H1 (cell line): ENCODE data around the gene GPC4. TPM values are rescaled to one million over a fixed set of nuclear protein-coding genes. Genes with fewer than 3 reads are reported as not detected.
A peak's percentile ranks its signal among the peaks of the same experiment; 100 is the strongest.

ENCODE experiments used
- CTCF ChIA-PET: fragments of 300-600 bp; sonication (Branson Sonifier 250); formaldehyde crosslinking; loops from one replicate; lab custom pipeline; 2021; ENCODE audit not compliant: partially characterized antibody; lab: Charles Lee
- POLR2A ChIA-PET: fragments of 300-600 bp; sonication (Branson Sonifier 250); formaldehyde crosslinking; loops from one replicate; lab custom pipeline; 2021; ENCODE audit warnings: inconsistent platforms; ENCODE audit not compliant: partially characterized antibody; lab: Charles Lee
- DNase-seq, 2 experiments: peaks; one replicate each; pipeline versions ENCODE4 v3.0.0 to v3.0.0-alpha.2; 2010 to 2022; ENCODE audit warnings: low spot score in 2 of 2, low read depth in 1 of 2, mixed read lengths in 1 of 2
- FAIRE-seq: peaks from 2 replicates; lab custom pipeline; 2011; peaks lifted over from hg19 to GRCh38; lab: Jason Lieb, UNC
- H2AFZ ChIP-seq: 2 replicates; pipeline ENCODE4 v1.8.1; 2012; ENCODE audit warnings: low read length, inconsistent platforms
- H2AK5ac ChIP-seq: 2 replicates; pipeline ENCODE4 v1.6.1; 2013; ENCODE audit warnings: low read depth, low read length
- H2BK120ac ChIP-seq: replicated peaks from 2 replicates; pipeline ENCODE3; 2013; ENCODE audit warnings: low read depth, low read length, inconsistent platforms
- H2BK12ac ChIP-seq: 2 replicates; pipeline ENCODE4 v1.6.1; 2013; ENCODE audit warnings: low read depth, low read length
- H2BK15ac ChIP-seq: 2 replicates; pipeline ENCODE4 v1.6.1; 2013; ENCODE audit warnings: low read length
- H2BK20ac ChIP-seq: 2 replicates; pipeline ENCODE4 v1.6.1; 2013; ENCODE audit warnings: low read length
- H2BK5ac ChIP-seq: 2 replicates; pipeline ENCODE4 v1.6.1; 2013; ENCODE audit warnings: low read depth, low read length
- H3K14ac ChIP-seq: 2 replicates; pipeline ENCODE4 v1.6.1; 2013; ENCODE audit warnings: inconsistent platforms; ENCODE audit not compliant: insufficient read length
- H3K18ac ChIP-seq: 2 replicates; pipeline ENCODE4 v1.6.1; 2013; ENCODE audit warnings: low read length; ENCODE audit errors: extremely low read depth
- H3K23ac ChIP-seq: 2 replicates; pipeline ENCODE4 v1.6.1; 2013; ENCODE audit warnings: inconsistent platforms; ENCODE audit not compliant: insufficient read length
- H3K23me2 ChIP-seq: 2 replicates; pipeline ENCODE4 v1.6.1; 2013; ENCODE audit warnings: low read depth, low read length
- H3K27ac ChIP-seq: 2 replicates; pipeline ENCODE4 v1.6.1; 2011; ENCODE audit warnings: low read depth, low read length, inconsistent platforms
- H3K27me3 ChIP-seq, 4 experiments: replicated peaks in 1 of 4; 1 replicate in 1 of 4; 2 replicates in 3 of 4; pipeline versions ENCODE4 v1.6.1 to v1.8.1; 2011 to 2013; ENCODE audit warnings: low read length in 3 of 4, mild to moderate bottlenecking in 3 of 4, inconsistent platforms in 2 of 4, mixed read lengths in 2 of 4, moderate library complexity in 1 of 4; ENCODE audit not compliant: control insufficient read depth in 3 of 4, insufficient read depth in 3 of 4; ENCODE audit errors: extremely low read depth in 1 of 4
- H3K36me3 ChIP-seq, 4 experiments: 2 replicates each; pipeline versions ENCODE4 v1.6.1 to v1.8.1; 2011 to 2013; ENCODE audit warnings: mild to moderate bottlenecking in 4 of 4, low read length in 3 of 4, moderate library complexity in 2 of 4, control low read depth in 1 of 4, inconsistent platforms in 1 of 4; ENCODE audit not compliant: insufficient read depth in 4 of 4, control insufficient read depth in 2 of 4
- H3K4ac ChIP-seq: replicated peaks from 2 replicates; pipeline ENCODE3; 2013; ENCODE audit warnings: low read length, low read depth, mixed read lengths, inconsistent platforms; ENCODE audit not compliant: insufficient read length
- H3K4me1 ChIP-seq, 4 experiments: replicated peaks in 1 of 4; 1 replicate in 1 of 4; 2 replicates in 3 of 4; pipeline versions ENCODE4 v1.6.1 to v1.8.1; 2011 to 2013; ENCODE audit warnings: low read length in 3 of 4, inconsistent platforms in 2 of 4, mixed read lengths in 1 of 4; ENCODE audit not compliant: insufficient read depth in 4 of 4, control insufficient read depth in 3 of 4
- H3K4me2 ChIP-seq, 2 experiments: 2 replicates each; pipeline versions ENCODE4 v1.6.1 to v1.8.1; 2011 to 2013; ENCODE audit warnings: low read depth in 2 of 2, low read length in 2 of 2, control low read depth in 1 of 2, inconsistent platforms in 1 of 2, mild to moderate bottlenecking in 1 of 2; ENCODE audit not compliant: insufficient read depth in 1 of 2
- H3K4me3 ChIP-seq, 4 experiments: fragments of 200-600, 300-600 bp in 1 of 4; sonication (generic), shearing (Covaris generic), sonication (Bioruptor Twin) in 1 of 4; 2 replicates each; pipeline versions ENCODE4 v1.5.1 to v1.8.1; 2011 to 2016; ENCODE audit warnings: low read length in 4 of 4, low read depth in 3 of 4, control low read depth in 2 of 4, inconsistent platforms in 2 of 4, mild to moderate bottlenecking in 2 of 4, mixed read lengths in 1 of 4, moderate library complexity in 1 of 4; ENCODE audit not compliant: insufficient read depth in 2 of 4; ENCODE audit errors: extremely low read depth in 1 of 4
- H3K56ac ChIP-seq: replicated peaks from 2 replicates; pipeline ENCODE3; 2013; ENCODE audit warnings: low read depth, mild to moderate bottlenecking, mixed read lengths, low read length, inconsistent platforms; ENCODE audit not compliant: insufficient read length
- H3K79me1 ChIP-seq: 2 replicates; pipeline ENCODE4 v1.6.1; 2013; ENCODE audit warnings: low read depth, low read length, control low read depth
- H3K79me2 ChIP-seq, 2 experiments: 2 replicates each; pipeline versions ENCODE4 v1.6.1 to v1.8.1; 2012 to 2013; ENCODE audit warnings: low read length in 2 of 2, mild to moderate bottlenecking in 2 of 2, inconsistent platforms in 1 of 2; ENCODE audit not compliant: insufficient read depth in 2 of 2, control insufficient read depth in 1 of 2
- H3K9ac ChIP-seq, 4 experiments: replicated peaks in 1 of 4; 1 replicate in 1 of 4; 2 replicates in 3 of 4; pipeline versions ENCODE4 v1.6.1 to v1.8.1; 2011 to 2013; ENCODE audit warnings: low read depth in 3 of 4, low read length in 3 of 4, control low read depth in 2 of 4, mild to moderate bottlenecking in 2 of 4, moderate library complexity in 2 of 4, inconsistent platforms in 1 of 4; ENCODE audit errors: extremely low read depth in 1 of 4
- H3K9me3 ChIP-seq, 2 experiments: 2 replicates each; pipeline versions ENCODE4 v1.6.1 to v1.8.1; 2012 to 2013; ENCODE audit warnings: mild to moderate bottlenecking in 2 of 2, moderate library complexity in 2 of 2, control low read depth in 1 of 2, inconsistent platforms in 1 of 2, low read depth in 1 of 2, low read length in 1 of 2, mixed read lengths in 1 of 2; ENCODE audit not compliant: insufficient read depth in 2 of 2
- H4K20me1 ChIP-seq, 2 experiments: replicated peaks in 1 of 2; 2 replicates each; pipeline versions ENCODE3 to v1.8.1; 2011 to 2013; ENCODE audit warnings: inconsistent platforms in 2 of 2, low read length in 2 of 2, mild to moderate bottlenecking in 1 of 2; ENCODE audit not compliant: insufficient read depth in 2 of 2, control insufficient read depth in 1 of 2
- H4K5ac ChIP-seq: 2 replicates; pipeline ENCODE4 v1.6.1; 2013; ENCODE audit warnings: low read length, low read depth, mixed read lengths, inconsistent platforms; ENCODE audit not compliant: insufficient read length
- H4K8ac ChIP-seq: 2 replicates; pipeline ENCODE4 v1.8.0; 2013; ENCODE audit warnings: mild to moderate bottlenecking, moderate library complexity, low read length, inconsistent platforms; ENCODE audit not compliant: insufficient read depth; ENCODE audit errors: extremely low read depth
- H4K91ac ChIP-seq: replicated peaks from 2 replicates; pipeline ENCODE3; 2013; ENCODE audit warnings: low read length, mixed read lengths, inconsistent platforms; ENCODE audit not compliant: insufficient read length
- BACH1 ChIP-seq: IDR thresholded peaks from 2 replicates; pipeline ENCODE4 v1.6.1; 2012; ENCODE audit warnings: low read length, improper control_type of control experiment
- BCL11A ChIP-seq, 2 experiments: IDR thresholded peaks; one replicate each; pipeline ENCODE4 v1.6.1; 2011; ENCODE audit warnings: low read depth in 2 of 2, low read length in 2 of 2, mild to moderate bottlenecking in 2 of 2
- CHD2 ChIP-seq: IDR thresholded peaks from 2 replicates; pipeline ENCODE4 v1.6.1; 2012; ENCODE audit warnings: low read length, improper control_type of control experiment
- GABPA ChIP-seq: IDR thresholded peaks from 2 replicates; pipeline ENCODE4 v1.6.1; 2011; ENCODE audit warnings: mild to moderate bottlenecking, low read length, moderate library complexity, borderline replicate concordance; ENCODE audit not compliant: insufficient read depth
- GTF2F1 ChIP-seq: IDR thresholded peaks from 2 replicates; pipeline ENCODE4 v1.6.1; 2012; ENCODE audit warnings: low read depth, low read length, improper control_type of control experiment, borderline replicate concordance
- JUND ChIP-seq: IDR thresholded peaks from 2 replicates; pipeline ENCODE4 v1.6.1; 2011; ENCODE audit warnings: mild to moderate bottlenecking, improper control_type of control experiment, low read length
- KDM5A ChIP-seq: fragments of 200-600 bp; IDR thresholded peaks from 2 replicates; pipeline ENCODE4 v1.7.1; 2012; ENCODE audit warnings: mild to moderate bottlenecking, low read length, inconsistent platforms, mixed read lengths
- RBBP5 ChIP-seq: IDR thresholded peaks from 2 replicates; pipeline ENCODE4 v1.7.1; 2012; ENCODE audit warnings: low read depth, mild to moderate bottlenecking, inconsistent platforms, low read length, moderate library complexity, borderline replicate concordance
- SAP30 ChIP-seq: fragments of 300-600 bp; sonication (generic); IDR thresholded peaks from 2 replicates; pipeline ENCODE4 v1.7.1; 2012; ENCODE audit warnings: low read length, moderate library complexity, mild to moderate bottlenecking, inconsistent platforms; ENCODE audit not compliant: insufficient read depth, insufficient replicate concordance
- SIN3A ChIP-seq, 2 experiments: IDR thresholded peaks in 1 of 2; conservative IDR thresholded peaks in 1 of 2; 2 replicates each; pipeline ENCODE4 v1.6.1; 2011 to 2012; ENCODE audit warnings: low read length in 2 of 2, improper control_type of control experiment in 1 of 2, low read depth in 1 of 2, mild to moderate bottlenecking in 1 of 2
- SIRT6 ChIP-seq: IDR thresholded peaks from one replicate; pipeline ENCODE4 v1.7.1; 2012; ENCODE audit warnings: low read length, inconsistent platforms
- SP1 ChIP-seq: IDR thresholded peaks from 2 replicates; pipeline ENCODE4 v1.6.1; 2011; ENCODE audit warnings: low read depth, low read length
- ZNF274 ChIP-seq: IDR thresholded peaks from 2 replicates; pipeline ENCODE4 v1.7.0; 2012; ENCODE audit warnings: low read length, borderline replicate concordance; ENCODE audit errors: extremely low read depth
- WGBS, 2 experiments: shearing (Covaris generic) in 1 of 2; methylation state at CpG; one replicate each; pipeline versions ENCODE4 v1.1.6 to v1.1.7; 2013 to 2015; ENCODE audit warnings: low lambda C conversion rate in 2 of 2, mixed read lengths in 2 of 2, inconsistent platforms in 1 of 2, low coverage in 1 of 2, missing lambda C conversion rate in 1 of 2; ENCODE audit not compliant: insufficient replicate concordance in 2 of 2, insufficient coverage in 1 of 2, insufficient read length in 1 of 2; ENCODE audit errors: extremely low coverage in 1 of 2, missing lambda C conversion rate in 1 of 2; 5-methylcytosine and 5-hydroxymethylcytosine counted together
- polyA plus RNA-seq, 7 experiments: library from polyadenylated mRNA; depleted of rRNA in 3 of 7; stranded (reverse) in 5 of 7; unstranded in 2 of 7; fragments of >200 nt in 5 of 7; fragments of 200-250 nt in 2 of 7; gene quantifications; 1 replicate in 5 of 7; 2 replicates in 1 of 7; 4 replicates in 1 of 7; pipeline versions ENCODE4 v1.2.1 to v1.2.3, GENCODE V29; 2011 to 2013; ENCODE audit warnings: missing spikeins in 2 of 7, mixed read lengths in 2 of 7
- total RNA-seq: library from RNA; stranded (reverse); fragmentation: NEBNext Ultra II Directional; extraction: Animal tissue kit (Norgen Biotek cat#: 25700); gene quantifications from 2 replicates; pipeline ENCODE4 v1.2.1, GENCODE V29; 2021
- TF ChIP-seq, protein P1 (sequence below): IDR thresholded peaks from 2 replicates; pipeline ENCODE4 v1.6.1; 2011; ENCODE audit warnings: low read length, improper control_type of control experiment

GPC4 gene
- total and polyA plus RNA-seq, 2 of the 8 experiments (the other 6 are each of a cell fraction or from before 2014, with no cell fraction given) = 46.8 to 230 TPM

DNA sequence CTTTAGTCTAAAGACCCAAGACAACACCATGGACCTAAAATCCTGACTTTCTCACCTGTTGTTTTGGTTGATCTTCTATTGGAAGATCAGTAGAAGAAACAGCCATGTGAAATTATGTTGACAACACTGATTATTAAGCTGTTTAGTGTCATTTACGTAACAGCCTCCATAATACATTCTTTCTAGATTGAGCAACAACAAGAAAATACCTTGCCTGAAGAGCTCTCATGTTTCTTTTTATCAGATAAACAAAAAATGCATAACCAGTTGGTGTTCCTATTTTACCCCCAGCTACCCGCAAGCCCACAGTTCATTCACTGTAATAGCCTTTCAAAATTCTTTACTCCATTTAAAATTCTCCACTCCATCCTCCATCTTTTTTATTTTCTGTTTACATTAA, 20.5 kb downstream of the GPC4 start:
- Histone ChIP-seq H3K4ac (no peak overlapping the region), H2BK20ac (no peak overlapping the region), H3K56ac (no peak overlapping the region), H2AFZ (no peak overlapping the region), H3K18ac (no peak overlapping the region), H4K8ac (no peak overlapping the region), H3K9me3 (no peaks in the 10 kb centered on the region), H3K4me2 (no peak overlapping the region), H4K20me1 (peaks cover 16 to 21% of the 10 kb centered on the region in 2 experiments), H3K36me3 (peaks cover 0 to 4% (median 1%) of the 10 kb centered on the region in 4 experiments; a peak in 2 of 8 replicates), H3K27ac (no peak overlapping the region), H2AK5ac (no peak overlapping the region), H3K4me3 (no peak overlapping the region), H2BK12ac (no peak overlapping the region), H2BK120ac (no peak overlapping the region), H2BK15ac (no peak overlapping the region), H3K9ac (no peak overlapping the region), H3K14ac (no peak overlapping the region), H4K5ac (no peak overlapping the region), H4K91ac (no peak overlapping the region), H3K23me2 (no peaks in the 10 kb centered on the region), H2BK5ac (no peak overlapping the region), H3K79me2 (peaks cover 0 to 99% of the 10 kb centered on the region in 2 experiments; a peak in 3 of 4 replicates), H3K4me1 (peaks cover 0 to 2% (median 0%) of the 10 kb centered on the region in 4 experiments; a peak in 1 of 7 replicates), H3K79me1 (no peaks in the 10 kb centered on the region), H3K23ac (no peak overlapping the region), H3K27me3 (no peaks in the 10 kb centered on the region)
- 90% methylated on average over 2 of the region's 2 CpGs; no CpG with 5 or more reads in 1 of the 2 experiments for WGBS, 2 experiments
- peak; percentile 48 for FAIRE-seq
- POLR2A ChIA-PET = no interaction called here
- CTCF ChIA-PET = no interaction called here
- no peak for DNase-seq
- TF ChIP-seq SAP30 (no peak), GABPA (no peak), GTF2F1 (no peak), BACH1 (no peak), SIRT6 (no peak), CHD2 (no peak), BCL11A (IDR thresholded peaks at IDR 0.05; ENCODE audit: low read depth in 2 of 2, low read length in 2 of 2) (no peak), RBBP5 (no peak), JUND (no peak), SIN3A (conservative IDR thresholded peaks at IDR 0.05 in 1 of 2, IDR thresholded peaks at IDR 0.05 in 1 of 2; ENCODE audit: low read depth in 1 of 2, low read length in 2 of 2) (no peak), ZNF274 (no peak), SP1 (no peak), KDM5A (no peak)
- TF ChIP-seq, protein P1, sequence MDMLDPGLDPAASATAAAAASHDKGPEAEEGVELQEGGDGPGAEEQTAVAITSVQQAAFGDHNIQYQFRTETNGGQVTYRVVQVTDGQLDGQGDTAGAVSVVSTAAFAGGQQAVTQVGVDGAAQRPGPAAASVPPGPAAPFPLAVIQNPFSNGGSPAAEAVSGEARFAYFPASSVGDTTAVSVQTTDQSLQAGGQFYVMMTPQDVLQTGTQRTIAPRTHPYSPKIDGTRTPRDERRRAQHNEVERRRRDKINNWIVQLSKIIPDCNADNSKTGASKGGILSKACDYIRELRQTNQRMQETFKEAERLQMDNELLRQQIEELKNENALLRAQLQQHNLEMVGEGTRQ = no peak
